Measurements from ENCODE around the gene CYTH4. TPM values are rescaled to one million over a fixed set of nuclear protein-coding genes. Genes with fewer than 3 reads are reported as not detected.

Gene CYTH4
- total RNA-seq, 2 donors from 2014 or later, result 2.3 to 7.9 TPM

GRCh38 chr22:37318364-37319109 is 36.2 kb downstream of the CYTH4 start:
- H3K4me3 ChIP-seq, result no peak overlapping the region
- intact Hi-C loops (cut with DNase I), result loop anchor here (5.0 kb wide), 1 partner anchor 139 kb away; no protein-coding TSS in a partner anchor

GRCh38 chr22:37319469-37319868 is 37.2 kb downstream of the CYTH4 start:
- Histone ChIP-seq H3K4me3 (no peak overlapping the region), H3K27ac (no peak overlapping the region)

More at GRCh38 chr22:37318364-37319109, 36.2 kb downstream of the CYTH4 start:
- no peaks in the 10 kb centered on the region for H3K9me3 ChIP-seq
- ATAC-seq (no peak), DNase-seq (no peak)
- H3K27me3 ChIP-seq, result no peaks in the 10 kb centered on the region
- 57 to 67% methylated on average over 17 to 18 of the region's 18 CpGs for WGBS, 2 donors
- peaks cover 4% of the 10 kb centered on the region for H3K4me1 ChIP-seq
- no peak overlapping the region for H3K27ac ChIP-seq
- no peak for TF ChIP-seq CTCF (IDR thresholded peaks at IDR 0.05)
- no peak for TF ChIP-seq POLR2A (IDR thresholded peaks at IDR 0.05)
- H3K36me3 ChIP-seq (replicated peaks in 1 of 2; ENCODE audit: insufficient read depth in 1 of 2, low read depth in 2 of 2), result no peaks in the 10 kb centered on the region

DNA sequence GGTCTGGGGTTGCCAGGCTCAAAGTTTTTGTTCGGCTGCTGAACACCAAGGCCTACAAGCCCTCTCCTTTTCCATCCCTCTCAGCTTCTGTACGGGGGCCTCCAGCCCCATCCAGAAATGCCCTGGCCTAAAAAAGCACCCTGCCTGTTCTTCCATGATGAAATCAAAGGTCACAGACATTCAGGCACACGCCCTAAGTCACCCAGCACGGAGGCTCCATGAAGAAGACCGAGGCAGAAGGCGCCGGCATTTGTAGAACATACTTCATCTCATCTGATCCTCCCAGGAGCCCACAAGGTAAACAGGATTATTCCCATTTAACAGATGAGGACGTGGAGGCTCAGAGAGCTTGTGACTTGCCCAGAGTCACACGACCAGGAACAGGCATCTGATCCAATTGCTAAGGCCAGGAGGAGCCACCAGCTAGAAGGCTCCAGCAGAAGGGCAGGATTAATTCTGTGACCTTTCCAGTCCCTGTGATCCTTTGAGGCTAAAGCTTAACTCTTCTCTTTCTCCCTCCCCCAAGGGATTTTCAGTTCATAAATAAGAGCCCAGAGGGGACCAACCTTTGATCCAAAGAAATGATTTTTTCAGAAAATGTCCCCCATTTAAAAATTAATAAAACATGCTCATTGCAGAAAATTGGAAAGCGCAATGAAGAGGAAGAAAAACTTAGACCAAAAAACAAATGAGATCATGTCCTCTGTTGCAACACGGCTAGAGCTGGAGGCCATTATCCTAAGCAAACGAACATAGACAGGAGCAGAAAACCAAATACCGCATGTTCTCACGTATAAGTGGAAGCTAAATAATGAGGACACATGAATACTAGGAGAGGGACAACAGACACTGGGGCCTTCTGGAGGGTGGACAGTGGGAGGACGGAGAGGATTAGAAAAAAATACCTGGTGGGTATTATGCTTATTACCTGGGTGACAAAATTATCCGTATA is 38.7 kb downstream of the CYTH4 start:
- no peak for TF ChIP-seq CTCF (IDR thresholded peaks at IDR 0.05)
- TF ChIP-seq POLR2A (IDR thresholded peaks at IDR 0.05), result no peak
- Histone ChIP-seq H3K27ac (no peak overlapping the region), H3K36me3 (replicated peaks in 1 of 2; ENCODE audit: insufficient read depth in 1 of 2, low read depth in 2 of 2) (no peaks in the 10 kb centered on the region), H3K27me3 (peaks cover 0 to 8% of the 10 kb centered on the region in 2 donors), H3K4me3 (no peak overlapping the region), H3K9me3 (no peaks in the 10 kb centered on the region), H3K4me1 (peaks cover 23% of the 10 kb centered on the region)
- intact Hi-C loops (cut with DNase I), result no loop called here
- WGBS, 2 donors, result 59 to 69% methylated on average over 16 of the region's 16 CpGs
- DNase-seq, result no peak
- no peak for ATAC-seq

More at GRCh38 chr22:37319469-37319868, 37.2 kb downstream of the CYTH4 start:
- peaks cover 14% of the 10 kb centered on the region for H3K4me1 ChIP-seq
- no peaks in the 10 kb centered on the region for H3K9me3 ChIP-seq
- no peaks in the 10 kb centered on the region for H3K36me3 ChIP-seq (replicated peaks in 1 of 2; ENCODE audit: insufficient read depth in 1 of 2, low read depth in 2 of 2)
- WGBS, 2 donors, result 69 to 79% methylated on average over 9 to 10 of the region's 10 CpGs
- H3K27me3 ChIP-seq, result peaks cover 0 to 2% of the 10 kb centered on the region in 2 donors
- DNase-seq (no peak), ATAC-seq (no peak)
- no peak for TF ChIP-seq POLR2A (IDR thresholded peaks at IDR 0.05)
- TF ChIP-seq CTCF (IDR thresholded peaks at IDR 0.05), result no peak
- intact Hi-C loops (cut with DNase I), result loop anchor here (5.0 kb wide), 1 partner anchor 138 kb away; no protein-coding TSS in a partner anchor

- intact Hi-C loops (cut with DNase I), result no loop called here
- DNase-seq, result no peak
- TF ChIP-seq CTCF (IDR thresholded peaks at IDR 0.05) (no peak), POLR2A (IDR thresholded peaks at IDR 0.05) (no peak)
- H3K4me1 ChIP-seq, result peaks cover 39% of the 10 kb centered on the region
- H3K36me3 ChIP-seq (replicated peaks in 1 of 2; ENCODE audit: insufficient read depth in 1 of 2, low read depth in 2 of 2), result no peaks in the 10 kb centered on the region
- 16 to 19% methylated on average over 5 to 47 of the region's 51 CpGs for WGBS, 2 donors
- peaks cover 0 to 8% of the 10 kb centered on the region in 2 donors for H3K27me3 ChIP-seq
- no peak overlapping the region for H3K4me3 ChIP-seq
- no peak overlapping the region for H3K27ac ChIP-seq
- no peak for ATAC-seq
- no peaks in the 10 kb centered on the region for H3K9me3 ChIP-seq
Observed at GRCh38 chr22:37324340-37325038, 42.2 kb downstream of the CYTH4 start.
